ENCODE results near the gene MYRIP. TPM values are rescaled to one million over a fixed set of nuclear protein-coding genes. Genes with fewer than 3 reads are reported as not detected.

MYRIP gene
- polyA plus RNA-seq, 1 donor, result 0.83 TPM

DNA sequence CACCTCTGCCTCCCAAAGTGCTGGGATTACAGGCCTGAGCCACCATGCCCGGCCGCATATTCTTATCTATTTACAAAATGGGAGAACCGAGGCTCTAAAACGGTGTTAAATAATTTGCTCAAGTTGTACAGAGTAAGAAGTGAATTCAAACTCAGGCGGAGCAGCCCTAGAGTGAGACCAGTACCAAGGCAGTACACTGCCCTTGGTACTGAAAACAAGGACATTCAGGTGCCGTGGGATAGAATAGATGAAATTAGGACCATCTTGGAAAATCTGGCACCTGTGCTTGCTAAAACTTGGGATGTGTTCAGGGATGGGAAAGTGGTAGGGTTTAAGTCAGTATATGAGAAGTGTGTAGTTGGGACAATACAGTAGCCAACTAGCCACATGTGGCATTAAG, 100.7 kb downstream of the MYRIP start:
- no peak for DNase-seq

DNA sequence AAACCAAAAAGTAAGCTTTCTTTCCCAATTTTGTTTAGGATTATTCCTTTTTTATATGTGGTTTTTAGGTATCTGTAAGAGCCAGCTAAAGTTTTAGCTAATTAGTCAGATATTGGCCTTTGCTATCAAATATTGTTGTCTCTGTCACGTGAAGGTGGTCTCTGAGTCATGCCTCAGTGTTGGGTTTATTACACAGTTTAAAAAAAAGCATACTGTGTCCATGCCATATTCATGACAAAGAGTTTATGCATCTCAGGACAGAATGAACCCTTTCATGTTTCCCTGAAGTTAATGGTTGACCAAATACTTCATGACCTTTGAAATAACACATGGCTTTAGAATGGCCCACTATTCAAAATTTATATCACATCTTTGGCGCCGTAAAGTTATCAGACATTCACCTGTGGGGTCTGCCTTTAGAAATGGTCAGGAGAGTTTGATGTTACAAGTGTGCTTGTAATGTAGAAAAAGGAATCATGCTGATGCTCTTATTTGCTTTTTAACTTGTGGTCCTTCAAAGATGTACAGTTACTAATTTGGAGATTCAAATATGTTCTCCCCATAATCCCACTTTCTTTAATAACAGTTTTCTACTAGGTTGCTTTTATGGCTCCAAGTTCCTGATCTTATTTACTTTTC, 101.5 kb downstream of the MYRIP start:
- DNase-seq, result no peak

DNA sequence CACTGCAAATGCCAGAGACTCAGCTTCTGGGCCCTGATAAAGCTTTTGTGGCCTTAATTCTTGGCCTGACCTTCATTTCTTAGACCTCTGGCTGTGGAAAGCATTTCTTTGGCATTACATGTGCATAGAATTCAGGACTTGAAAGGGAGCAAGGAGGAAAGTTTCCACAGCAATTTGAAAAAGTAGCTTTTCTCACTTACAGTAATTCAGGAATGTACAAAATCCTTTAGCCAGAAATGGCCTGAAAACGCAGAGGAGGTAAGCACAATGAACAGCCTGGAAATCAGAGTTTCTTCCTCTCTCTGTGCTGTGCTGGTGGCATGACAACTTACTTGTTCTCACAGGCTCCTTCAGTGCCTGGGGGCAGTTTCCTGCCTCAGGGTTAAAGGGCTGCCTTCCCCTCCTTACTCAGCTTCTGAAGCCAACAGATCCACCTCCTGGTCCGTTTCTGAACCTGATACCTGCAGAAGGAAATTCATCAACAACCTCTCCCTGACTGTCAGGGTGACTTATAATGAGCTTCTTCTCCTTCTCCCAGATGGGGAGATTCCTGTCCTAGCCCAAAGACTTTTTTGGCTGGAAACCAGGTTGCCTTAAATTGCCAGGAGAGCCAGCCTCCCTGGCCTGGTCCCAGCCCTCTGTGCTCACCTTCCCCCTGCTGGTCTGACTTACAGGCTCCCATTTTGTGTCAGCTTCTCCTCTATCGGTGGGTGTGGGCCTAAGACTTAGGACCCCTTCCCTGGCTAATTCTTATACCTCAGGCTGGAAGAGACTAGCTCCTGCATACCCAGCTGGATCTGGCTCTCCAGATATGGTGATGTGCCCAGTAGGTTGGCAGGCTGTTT, 102.3 kb downstream of the MYRIP start:
- peak; percentile 58 for DNase-seq

DNA sequence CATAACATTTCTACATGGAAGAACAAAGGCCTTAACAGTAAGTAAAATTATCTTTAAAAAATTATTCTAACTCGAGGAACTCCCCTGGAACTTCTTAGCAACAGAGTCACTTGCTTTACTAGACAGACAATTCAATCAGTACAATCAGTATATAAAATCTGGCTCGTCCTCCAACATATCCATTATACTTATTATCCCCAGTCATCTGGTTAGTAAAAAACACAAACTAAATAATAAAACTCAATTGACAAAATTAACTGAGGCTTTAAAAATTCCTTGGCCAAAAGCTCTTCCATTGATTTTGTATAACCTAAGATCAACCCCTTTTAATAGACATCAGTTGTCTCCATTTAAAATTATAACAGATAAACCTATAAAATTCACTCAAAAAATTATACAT, 105.6 kb downstream of the MYRIP start:
- DNase-seq, result no peak

DNA sequence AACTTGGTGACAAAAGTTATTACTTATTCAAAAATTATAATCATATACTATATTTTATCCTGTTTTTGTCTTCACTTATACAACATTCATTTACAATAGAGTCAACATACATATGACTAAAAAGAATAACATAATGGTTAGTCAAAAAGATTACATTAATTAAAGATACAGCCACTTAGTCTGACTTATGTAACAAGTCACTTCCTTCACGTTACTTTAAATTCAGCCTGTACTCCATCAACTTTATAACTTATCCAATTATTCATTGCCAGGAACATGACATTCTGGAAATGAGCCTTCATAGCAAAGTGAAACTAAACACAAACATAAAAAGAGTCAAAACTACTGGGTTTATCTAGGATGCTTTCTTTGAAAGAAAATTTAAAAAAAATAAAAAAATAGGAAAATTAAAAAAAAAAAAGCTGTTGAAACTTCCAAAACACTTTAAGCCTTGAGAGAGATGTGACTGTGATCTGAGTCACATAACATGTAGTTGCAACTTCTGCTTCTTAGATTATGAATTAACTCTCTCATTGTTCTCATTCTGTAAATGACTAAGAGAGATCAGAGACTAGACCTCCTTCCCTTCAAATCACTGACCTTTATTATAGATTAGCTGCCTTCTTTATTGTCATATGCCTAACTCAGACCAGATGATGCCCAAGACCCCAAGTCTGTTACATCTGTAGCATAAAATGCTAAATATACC, 107.8 kb downstream of the MYRIP start:
- no peak for DNase-seq

DNA sequence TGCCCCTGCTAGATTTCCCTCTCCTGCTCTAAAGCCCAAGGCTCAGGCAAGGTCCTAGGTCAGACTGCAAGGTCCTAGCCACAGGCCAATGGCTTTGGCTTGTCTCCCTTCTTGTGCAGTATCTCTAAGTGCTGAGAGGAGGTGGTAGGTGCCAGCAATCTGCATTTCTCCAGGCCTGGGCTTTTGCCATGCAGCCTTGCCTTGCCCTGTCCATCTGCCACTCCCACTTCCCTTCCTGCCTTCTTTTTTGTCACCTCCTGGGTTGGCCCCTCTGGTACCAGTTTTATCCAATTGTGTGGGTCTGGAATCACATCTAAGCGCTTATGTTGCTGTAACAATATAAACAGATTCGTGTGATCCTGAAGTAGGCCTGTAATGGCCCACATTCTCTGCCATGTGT, 109.9 kb downstream of the MYRIP start:
- DNase-seq, result no peak

DNA sequence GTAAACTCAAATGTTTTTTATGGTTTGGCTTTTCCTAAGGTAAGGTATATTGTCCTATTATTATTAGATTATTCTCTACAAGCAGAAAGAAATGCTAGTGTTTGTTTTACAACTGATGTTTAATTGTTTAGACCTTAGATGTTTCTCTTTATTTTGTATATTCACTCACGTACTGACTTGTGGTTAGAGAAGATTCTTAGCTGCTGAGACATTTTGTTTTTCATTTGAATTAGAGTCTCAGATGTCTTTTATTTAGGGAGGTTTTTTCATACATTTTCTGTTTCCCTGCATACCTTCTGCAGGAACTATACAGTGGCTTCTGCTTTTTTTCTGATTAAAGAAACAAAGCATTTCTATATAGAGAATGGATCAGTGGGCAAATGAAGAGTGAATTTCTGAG, 110.9 kb downstream of the MYRIP start:
- DNase-seq, result no peak

DNA sequence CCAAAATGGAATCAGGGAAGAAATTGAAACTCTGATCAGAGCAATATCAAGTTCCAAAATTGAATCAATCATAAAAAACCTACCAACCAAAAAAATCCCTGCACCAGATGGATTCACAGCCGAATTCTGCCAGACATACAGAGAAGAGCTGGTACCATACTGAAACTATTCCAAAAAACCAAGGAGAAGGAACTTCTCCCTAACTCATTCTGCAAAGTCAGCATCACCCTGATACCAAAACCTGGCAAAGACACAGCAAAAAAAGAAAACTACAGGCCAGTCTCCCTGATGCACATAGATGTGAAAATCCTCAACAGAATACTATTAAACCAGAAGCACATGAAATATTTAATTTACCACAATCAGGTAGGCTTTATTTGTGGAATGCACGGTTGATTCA, 118.1 kb downstream of the MYRIP start:
- DNase-seq, result no peak

DNA sequence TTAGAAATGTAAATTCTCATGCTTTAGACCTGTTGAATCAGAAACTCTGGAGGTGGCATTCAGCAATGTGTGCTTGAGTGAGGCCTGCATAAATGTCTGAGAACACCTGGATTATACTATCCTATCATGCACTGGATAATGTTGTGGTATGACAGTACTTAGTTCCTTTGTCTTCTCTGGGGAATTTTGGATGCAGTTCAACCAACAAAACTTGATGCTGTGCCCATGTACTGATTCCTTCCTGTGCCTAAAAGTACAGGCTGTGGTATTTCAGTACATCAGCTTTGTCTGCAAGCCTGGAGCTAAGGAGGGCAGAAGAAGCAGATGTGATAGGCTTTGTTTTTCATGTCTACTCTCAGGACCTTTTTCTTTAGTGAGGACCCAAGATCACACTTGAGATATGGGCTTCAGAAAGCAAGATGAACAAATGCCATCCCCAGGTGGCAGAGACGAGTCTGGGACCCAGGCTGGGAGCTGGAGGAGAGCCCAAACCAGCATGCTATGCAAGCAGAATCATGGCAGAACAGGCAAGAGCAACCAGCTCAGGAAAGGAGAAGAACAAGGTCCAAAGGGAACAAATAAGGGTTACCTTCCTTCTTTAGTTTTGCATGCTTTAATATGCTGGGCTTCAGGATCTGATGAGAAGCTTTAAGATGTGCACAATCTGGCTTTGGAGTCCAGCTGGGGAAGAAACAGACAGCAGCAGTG, 124.7 kb downstream of the MYRIP start:
- DNase-seq, result no peak

DNA sequence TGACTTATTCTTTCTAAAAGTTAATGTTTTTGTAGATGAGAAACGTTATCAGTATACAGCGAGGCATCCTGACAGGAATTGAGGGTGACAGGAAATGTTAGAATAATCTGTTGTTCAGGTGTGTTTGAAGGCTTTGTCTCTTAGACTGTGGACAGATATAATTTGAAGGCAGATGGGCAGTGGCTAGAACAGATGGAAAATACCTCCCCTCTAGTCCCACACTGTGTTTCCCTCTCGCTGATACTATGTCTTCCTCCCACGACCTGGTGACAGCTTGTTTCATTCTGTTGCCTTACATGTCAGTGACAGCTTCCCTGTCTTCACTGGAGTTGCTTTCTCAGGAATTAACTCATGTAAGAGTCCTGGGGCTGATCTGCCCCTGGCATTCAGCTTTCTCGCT, 125.3 kb downstream of the MYRIP start:
- no peak for DNase-seq

DNA sequence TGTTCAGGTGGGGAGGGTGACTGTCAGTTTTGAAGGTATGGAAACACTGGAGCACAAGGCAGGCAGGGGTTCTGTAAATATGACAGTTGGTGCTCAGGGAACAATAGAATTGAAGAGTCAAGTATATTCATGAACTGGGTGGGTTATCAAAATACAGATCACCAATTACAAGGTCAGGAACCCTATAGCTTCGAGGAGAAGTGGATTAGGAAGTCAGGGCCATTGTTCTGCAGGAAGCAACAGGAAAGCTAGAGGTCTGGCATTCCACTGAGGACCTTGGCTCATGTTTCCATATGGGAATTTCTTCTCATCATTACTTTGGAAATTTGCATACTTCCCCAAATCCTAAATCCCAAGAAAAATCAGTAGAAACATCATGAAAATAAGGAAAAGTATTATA, 125.9 kb downstream of the MYRIP start:
- no peak for DNase-seq

DNA sequence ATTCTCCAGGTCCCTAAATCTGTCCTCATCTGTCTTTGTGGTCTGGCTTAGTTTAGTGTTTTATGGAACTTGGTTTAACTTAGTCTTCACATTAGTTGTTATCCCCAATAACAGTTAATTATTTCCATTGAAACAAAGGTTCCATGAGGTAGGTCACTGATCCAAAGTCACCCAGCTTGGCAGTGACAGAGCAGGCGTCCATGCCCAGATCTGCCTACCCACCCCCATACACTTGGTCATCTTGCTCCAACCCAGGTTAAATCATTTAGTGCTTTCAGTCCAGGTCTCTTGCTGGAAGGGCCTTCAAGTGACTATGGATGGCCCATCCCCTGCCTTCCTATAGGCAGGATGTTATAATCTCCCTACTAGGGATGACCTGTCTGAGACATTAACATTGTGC, 127.4 kb downstream of the MYRIP start:
- no peak for DNase-seq

DNA sequence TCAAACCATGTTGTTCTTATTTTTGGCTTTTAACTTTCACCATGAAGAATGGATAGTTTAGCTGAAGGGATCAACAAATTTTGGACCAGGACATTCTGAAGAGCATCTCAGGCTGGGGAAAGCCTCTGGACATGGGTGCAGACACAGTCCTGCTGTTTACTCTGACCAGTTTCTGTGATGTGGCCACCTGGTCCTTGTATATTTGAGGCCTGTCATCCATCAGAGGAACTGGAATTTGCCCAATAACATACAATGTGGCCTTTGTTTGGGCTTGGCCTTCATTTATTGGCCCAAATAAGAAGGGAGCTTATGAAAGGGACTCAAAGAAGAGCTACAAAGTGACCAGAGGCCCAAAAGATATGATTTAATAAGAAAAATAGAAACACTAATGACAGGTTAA, 127.9 kb downstream of the MYRIP start:
- no peak for DNase-seq

DNA sequence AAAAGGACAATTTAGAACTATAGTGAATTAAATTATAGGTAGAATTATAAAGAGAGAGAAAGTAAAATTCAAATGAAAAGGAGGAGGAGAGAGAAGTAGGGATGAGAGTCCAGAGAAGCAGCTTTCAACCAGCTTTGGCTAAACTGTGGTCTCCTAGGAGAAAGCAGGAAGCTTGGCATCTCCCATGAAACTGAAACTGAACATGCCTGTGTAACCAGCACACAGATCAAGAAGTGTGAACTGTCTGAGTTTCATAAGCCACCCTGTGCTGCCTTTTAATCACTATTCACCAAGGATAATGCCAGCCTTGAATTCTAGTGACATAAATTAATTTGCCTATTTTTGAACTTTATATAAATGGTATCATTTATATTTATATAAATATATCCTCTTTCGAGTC, 128.5 kb downstream of the MYRIP start:
- DNase-seq, result no peak

DNA sequence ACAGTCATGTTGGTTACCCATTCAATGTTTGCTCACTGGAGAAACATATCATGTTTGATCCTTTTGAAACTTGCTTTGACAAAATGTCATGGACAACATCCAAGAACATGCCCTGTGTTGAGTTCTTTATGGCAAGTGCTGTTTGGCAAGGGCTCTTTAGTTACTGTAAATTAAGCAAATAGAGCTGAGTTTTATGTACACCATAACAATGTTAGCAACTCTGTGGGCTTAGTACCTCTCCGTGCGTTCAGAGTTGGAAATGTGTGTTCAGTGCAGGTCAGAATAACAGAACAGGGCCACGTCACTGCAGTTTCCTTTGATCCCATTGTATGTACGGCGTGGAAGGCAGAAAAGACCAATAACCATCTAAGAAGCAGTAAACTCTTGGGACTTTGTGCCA, 132.5 kb downstream of the MYRIP start:
- DNase-seq, result no peak

DNA sequence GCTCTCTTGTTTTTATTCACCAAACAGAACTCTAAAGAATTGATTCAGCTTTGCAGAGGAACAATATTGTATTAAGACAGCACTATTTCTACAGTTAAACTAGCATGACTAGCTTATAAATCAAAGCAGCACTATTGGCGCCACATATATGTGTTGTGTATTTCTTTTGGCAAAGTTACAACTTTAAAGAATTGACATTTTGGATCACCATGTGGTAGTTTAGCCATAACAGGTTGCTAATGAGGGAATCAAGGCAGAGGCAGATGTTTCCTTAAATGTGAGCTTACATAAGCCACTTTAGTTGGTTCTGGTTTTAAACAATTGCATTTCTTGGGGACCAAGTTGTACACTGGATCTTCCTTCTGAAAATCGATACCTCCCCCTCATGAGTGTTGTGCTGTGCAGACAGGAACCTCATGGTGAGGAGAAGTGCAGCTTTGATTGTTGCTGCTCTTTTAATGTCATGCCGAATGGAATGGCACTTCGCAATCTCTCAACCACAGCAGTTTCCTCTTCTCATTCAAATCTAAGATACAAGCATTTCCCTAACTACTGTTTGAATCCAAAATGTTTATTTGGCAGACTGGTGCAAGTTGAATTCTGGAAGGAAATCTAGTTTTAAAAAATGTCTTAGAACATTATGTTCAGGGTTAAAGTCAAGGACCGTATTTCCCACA, 151.2 kb downstream of the MYRIP start:
- no peak for DNase-seq

DNA sequence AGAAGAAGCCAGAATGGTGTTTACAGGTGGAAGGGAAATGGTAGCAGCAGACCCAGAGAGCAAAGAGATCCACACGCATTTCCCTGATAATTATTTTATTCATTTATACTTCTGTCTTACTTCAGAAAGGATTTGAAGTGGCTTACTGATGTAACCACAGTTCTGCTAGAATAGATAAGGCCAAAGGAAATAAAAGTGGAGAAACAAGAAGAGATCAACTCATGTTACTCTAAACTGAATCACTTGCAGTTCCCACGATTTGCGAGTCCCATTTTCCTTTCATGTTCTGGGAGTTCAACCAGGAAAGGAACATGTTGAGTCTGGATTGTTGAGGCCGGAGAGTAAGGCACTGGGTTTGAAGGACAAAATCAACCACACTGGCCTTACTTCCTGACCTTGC, 151.8 kb downstream of the MYRIP start:
- no peak for DNase-seq

DNA sequence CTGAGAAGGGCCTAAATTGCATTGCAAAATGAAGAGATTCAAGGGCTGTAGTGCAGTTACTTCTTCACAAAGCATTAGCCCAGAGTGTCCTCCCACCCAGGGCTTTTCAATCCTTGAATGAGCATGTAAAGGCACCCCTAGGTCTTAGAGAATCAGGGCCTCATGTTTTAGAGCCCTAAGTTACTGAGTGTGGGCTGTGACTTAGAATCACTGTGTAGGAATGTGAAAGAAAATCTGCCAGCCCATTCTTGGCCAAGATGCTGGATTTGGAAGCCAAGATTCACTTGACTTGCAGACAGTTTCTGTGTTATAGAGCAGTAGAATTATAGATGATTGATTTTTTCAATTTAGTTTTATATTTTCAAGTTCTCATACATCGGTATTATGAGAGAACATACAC, 153.2 kb downstream of the MYRIP start:
- peak; percentile 74 for DNase-seq

DNA sequence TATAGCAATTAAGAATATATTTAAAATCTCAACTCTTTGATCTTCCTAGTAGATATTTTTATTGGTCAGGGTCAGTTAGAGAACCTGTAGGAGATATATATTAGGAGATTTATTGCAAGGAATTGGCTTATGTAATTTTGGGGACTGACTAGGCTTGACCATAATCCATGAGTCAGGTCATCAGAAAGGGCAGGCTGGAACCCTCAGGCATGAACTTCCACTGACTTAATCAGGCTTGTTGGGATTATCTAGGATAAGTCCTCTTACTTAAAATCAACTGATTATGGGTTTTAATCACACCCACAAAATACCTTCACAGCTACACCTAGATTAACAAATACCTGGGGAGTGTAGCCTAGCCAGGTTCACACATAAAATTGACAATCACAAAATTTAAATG, 156.1 kb downstream of the MYRIP start:
- DNase-seq, result no peak

DNA sequence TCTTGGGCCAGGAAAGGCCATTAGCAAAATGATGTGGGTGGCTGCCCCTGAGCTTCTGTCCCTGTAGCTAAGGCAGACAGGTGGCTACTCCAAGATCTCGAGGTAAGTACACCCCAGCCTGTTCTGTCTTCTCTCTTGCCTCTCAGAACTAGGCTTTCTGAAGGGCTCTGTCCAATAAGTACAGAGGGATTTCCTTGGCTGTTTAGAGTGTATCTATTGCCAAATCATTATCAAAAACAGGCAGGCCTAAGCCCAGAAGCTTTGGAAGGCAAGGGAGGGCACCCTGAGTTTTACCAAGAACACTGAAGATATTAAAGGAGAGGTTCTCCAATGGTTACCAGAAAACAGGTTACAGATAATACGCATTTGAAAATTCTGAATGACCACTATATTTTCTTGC, 156.6 kb downstream of the MYRIP start:
- no peak for DNase-seq

DNA sequence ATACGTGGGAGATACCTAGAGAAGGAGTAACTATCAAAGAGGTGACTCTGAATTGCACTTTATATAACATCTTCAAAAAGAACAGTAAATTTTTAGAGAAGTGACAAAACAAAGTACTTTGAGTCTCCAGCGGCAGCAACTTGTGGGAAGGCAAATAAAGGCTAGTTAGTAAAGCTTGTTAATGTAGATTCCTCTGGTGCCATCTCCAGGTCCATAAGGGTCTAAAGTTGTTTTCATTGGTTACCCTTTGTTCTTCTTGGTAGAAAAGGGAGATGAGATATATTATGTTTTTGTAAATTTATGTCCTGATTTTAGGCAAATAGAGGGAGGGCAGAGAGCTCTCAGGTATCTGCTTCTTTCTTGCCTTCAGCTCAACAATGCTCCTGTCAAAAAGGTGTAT, 161.6 kb downstream of the MYRIP start:
- DNase-seq, result no peak

DNA sequence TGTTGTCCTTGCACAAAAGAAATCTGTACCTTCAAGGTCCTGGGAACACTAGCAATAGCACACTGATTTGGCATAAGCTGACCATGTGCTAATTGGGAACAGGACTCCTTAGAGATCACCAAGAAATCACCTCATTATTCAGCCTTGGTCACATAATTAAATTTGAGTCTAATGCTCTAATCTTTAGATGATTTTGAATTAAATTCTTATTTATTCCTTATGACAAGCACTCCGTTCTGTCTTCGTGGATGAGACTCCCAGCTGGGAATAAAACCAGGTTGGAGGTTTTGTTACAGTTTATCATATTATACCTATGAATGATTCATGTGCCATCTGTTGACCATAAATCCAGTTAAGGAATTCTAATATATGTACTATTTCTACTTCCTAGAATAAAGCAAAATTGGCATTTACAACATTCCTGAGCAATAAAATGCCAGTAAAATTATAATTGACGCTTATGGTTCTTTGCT, 162.2 kb downstream of the MYRIP start:
- DNase-seq, result no peak
